DLD1 (cell line): Measurements from ENCODE around the gene CLSTN1.

Source experiments
- in situ Hi-C: cut with HindIII; loops from 2 replicates; pipeline ENCODE4 v1.10.0; 2017; ENCODE audit warnings: low sequenced_read_pairs

CLSTN1 gene

DNA sequence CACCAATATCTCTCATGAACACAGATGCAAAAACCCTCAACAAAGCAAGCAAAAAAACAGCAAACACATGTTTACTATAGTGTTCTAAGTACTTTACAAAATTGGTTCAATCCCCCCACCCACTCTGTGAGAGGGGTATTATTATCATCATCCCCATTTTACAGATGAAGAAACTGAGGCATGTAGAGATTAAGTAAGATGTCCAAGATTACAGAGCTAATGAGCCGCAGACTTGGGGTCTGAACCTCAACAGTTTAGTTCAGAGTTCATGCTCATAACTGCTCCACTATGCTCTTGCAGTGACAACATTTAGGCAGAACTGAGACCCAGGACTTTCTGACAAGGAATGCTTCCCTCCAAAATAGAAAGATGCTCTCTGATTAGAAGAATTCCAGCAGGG, 21.9 kb downstream of the CLSTN1 start:
- in situ Hi-C loops, result no loop called here

DNA sequence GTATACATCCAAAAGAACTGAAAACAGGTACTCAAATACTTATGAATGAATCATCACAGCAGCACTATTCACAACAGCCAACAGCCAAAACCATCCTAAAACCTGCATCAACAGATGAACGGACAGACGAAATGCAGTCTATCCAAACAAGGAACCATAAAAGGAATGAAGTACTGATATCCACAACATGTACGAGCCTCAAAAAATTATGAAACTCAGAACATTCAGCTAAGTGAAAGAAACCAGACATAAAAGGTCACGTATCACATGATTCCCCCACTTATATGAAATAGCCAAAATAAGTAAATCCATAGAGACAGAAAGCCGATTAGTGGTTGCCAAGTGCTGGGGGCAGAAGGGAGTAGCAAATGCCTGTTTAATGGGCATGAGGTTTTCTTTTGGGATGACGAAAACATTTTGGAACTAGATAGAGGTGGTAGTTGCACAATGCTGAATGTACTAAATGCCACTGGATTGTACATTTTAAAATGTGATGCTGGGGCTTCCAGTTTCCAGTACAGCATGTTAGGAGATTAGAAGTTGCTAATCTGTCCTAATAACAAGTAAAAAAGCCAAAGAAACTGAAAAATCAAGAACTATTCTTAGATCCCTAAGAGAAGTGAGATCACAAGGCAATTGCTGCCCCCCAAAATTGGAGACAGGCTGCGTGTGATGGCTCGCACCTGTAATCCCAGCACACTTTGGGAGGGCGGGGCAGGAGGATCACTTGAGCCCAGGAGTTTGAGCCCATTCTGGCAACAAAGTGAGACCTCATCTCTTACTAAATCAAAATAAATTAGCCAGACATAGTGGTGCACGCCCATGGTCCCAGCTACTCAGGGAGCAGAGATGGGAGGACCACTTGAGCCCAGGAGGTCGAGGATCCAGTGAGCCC, 25.3 kb downstream of the CLSTN1 start:
- in situ Hi-C loops, result loop anchor here (25.0 kb wide), 2 partner anchors 89 to 136 kb away; partner anchors contain the start of gene PIK3CD

DNA sequence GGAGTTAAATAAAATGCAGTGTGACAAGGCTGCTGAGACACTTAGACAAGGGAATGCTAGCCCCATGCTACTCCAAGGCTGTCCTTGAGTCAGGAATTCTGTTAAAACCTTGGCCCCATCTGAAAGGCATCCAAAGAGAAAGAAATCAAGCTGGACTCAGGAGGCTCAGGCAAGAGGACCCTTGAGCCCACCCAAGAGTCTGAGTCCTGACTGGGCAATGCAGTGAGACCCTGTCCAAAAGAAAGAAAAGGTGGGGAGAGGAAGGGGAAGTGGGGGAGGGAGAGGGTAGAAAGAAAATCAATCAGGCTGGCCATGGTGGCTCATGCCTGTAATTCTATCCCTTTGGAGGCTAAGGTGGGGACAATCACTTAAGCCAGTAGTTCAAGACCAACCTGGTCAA, 26.7 kb downstream of the CLSTN1 start:
- in situ Hi-C loops, result loop anchor here (25.0 kb wide), 2 partner anchors 90 to 135 kb away; partner anchors contain the start of gene PIK3CD

DNA sequence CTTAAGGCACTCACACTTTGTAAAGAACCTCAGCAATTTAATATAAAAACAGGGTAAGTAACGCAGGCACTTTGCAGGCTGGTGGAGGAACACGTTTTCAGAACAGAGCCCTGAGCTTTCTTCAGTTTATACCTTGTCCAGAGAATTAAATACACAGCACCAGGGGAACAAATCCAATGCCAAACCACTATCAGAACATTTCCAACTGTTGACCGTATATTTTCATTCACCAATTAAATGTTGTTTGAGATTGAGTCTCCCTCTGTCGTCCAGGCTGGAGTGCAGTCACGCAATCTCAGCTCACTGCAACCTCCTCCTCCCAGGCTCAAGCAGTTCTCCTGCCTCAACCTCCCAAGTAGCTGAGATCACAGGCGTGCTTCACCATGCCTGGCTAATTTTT, 29.7 kb downstream of the CLSTN1 start:
- in situ Hi-C loops, result loop anchor here (25.0 kb wide), 2 partner anchors 93 to 132 kb away; partner anchors contain the start of gene PIK3CD

DNA sequence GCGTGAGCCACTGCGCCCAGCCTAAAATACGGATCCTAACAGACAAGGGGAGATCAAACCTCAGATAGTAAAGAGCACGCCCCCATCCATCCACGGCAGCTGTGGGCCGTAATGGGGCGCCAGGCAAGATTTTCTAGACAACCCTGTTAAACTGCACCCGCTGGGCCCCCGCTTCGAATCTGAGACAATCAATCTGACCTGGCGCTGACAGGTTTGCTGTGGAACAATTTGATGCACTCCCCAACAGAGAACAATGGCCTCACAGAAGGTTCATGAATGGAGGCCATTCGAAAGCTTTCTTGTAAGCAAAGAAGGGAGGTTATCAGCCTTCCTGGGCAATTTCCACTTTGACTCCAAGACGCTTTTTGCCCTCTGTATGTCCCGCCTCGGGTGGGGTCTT, 30.5 kb downstream of the CLSTN1 start:
- in situ Hi-C loops, result loop anchor here (25.0 kb wide), 2 partner anchors 94 to 131 kb away; partner anchors contain the start of gene PIK3CD

DNA sequence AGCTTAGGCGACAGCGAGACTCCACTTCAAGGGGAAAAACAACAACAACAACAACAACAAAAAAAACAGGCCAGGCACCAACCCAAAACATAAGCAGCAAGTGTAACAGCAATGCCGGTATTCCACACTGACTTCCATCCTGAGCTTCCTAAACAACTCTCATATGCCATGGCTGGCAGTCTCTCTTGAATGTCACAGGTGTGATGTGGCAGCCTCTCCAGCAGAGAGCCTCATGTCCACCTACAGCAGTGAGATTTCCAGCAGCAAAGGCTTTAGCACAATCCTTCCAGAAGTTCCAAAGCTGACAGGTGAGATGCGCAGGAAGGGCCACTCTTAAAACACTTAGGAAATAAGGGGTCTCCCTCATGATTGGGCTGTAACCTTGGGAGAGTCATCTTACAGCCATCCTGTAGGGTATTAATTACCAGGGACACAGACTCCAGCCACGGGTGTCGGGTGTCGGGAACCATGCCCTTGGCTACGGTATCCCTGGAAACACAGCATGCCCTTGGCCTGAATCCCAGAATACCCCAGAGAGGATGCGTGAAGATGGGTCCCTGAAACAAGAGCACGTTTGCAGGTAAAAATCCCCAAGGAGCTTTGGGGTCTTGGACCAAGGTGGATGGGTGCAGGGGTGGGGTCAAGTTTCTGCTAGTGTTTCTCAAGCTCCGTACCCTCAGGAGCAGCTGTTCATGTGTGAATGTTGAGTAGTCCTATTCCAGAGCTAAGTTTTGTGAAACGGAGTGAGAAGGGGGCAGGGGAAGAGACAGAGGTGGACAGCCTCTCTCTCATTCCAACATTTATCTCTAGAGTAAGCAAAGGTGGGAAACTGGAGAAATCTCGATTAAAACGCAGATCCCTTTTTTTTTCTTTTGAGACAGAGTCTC, 31.4 kb downstream of the CLSTN1 start:
- in situ Hi-C loops, result loop anchor here (25.0 kb wide), 2 partner anchors 95 to 130 kb away; partner anchors contain the start of gene PIK3CD

DNA sequence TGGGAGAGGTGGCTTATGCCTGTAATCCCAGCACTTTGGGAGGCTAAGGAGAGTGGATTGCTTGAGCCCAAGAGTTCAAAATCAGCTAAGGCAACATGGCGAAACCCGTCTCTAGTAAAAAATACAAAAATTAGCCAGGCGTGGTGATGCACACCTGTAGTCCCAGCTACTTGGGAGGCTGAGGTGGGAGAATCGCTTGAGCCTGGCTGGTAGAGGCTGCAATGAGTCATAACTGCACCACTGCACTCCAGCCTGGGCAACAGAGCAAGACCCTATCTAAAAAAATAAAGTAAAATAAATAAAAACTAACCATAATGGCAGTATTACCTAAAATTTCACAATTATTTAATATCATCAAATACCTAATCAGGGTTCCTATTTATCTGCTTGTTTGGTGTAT, 34.1 kb downstream of the CLSTN1 start:
- in situ Hi-C loops, result loop anchor here (25.0 kb wide), 2 partner anchors 98 to 127 kb away; partner anchors contain the start of gene PIK3CD

DNA sequence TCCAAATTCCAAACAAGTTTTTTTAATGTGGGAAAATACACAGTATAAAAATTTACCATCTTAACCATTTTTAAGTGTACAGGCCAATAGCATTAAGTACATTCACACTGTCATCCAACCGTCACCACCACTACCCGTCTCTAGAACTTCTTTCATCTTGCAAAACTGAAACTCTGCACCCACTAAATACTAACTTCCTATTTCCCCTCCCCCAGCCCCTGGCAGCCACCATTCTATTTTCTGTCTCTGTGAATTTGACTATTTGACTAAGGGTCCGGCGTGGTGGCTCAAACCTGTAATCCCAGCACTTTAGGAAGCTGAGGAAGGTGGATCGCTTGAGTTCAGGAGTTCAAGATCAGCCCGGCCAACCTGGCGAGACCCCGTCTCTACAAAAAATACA, 36.1 kb downstream of the CLSTN1 start:
- in situ Hi-C loops, result loop anchor here (25.0 kb wide), 2 partner anchors 100 to 125 kb away; partner anchors contain the start of gene PIK3CD

DNA sequence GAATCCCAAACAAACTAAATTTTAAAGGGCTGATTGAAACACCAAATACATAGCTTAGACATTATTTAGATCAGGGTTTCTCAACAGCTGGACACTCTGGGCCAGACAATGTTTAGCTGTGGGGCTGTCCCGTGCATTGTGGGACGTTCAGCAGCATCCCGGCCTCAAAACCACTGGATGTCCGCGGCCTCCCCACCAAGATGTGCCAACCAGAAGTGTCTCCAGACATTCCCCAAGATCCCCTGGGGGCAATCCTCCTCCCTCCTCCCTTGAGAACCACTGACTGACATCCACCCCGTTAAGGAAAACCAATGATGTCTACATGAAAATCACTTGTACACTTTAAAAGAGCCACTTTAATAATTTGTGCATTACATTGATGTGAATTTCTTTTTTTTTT, 38.4 kb downstream of the CLSTN1 start:
- in situ Hi-C loops, result loop anchor here (25.0 kb wide), 2 partner anchors 102 to 123 kb away; partner anchors contain the start of gene PIK3CD

DNA sequence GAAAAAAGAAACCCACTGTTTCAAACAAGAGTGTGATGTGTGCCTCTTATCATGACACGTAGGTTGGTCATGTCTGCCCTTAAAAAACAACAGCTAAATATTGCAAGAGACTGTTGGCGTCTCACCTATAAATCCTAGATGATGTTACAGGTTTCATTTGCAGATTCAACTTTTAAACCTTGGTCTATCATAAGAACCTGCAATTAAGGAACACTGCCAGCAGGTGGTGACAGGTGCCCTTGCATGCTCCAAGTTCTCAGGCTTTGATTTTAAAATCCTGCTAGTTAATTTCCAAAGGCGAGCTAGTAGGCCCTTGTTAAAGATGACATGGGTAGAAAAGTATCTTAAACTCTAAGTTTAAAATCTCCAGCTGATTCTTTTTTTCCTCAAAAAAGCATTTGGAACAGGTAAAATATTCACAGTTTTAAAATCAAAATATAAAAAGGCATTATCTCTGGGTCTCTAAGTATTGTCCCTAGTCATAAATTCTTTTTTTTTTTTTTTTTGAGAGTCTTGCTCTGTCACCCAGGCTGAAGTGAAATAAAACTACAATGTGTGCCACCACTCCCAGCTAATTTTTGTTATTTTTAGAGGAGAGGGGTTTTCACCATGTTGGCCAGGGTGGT, 39.1 kb downstream of the CLSTN1 start:
- in situ Hi-C loops, result loop anchor here (25.0 kb wide), 2 partner anchors 103 to 122 kb away; partner anchors contain the start of gene PIK3CD

DNA sequence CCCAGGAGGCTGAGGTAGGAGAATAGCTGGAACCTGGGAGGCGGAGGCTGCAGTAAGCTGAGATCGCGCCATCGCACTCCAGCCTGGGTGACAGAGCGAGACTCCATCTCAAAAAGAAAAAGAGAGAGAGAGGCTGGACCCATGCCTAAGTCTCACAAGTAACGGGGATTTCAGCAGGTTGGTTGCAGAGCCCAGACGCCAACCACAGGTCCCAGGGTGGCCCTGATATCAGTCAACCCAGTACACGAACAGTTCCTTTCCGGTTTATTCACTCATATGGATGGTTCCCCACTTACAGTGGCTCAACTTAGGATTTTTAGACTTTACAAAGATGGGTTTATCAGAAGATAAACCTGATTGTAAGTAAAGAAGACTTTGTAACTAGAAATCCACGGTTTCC, 40.9 kb downstream of the CLSTN1 start:
- in situ Hi-C loops, result loop anchor here (25.0 kb wide), 2 partner anchors 104 to 121 kb away; partner anchors contain the start of gene PIK3CD

DNA sequence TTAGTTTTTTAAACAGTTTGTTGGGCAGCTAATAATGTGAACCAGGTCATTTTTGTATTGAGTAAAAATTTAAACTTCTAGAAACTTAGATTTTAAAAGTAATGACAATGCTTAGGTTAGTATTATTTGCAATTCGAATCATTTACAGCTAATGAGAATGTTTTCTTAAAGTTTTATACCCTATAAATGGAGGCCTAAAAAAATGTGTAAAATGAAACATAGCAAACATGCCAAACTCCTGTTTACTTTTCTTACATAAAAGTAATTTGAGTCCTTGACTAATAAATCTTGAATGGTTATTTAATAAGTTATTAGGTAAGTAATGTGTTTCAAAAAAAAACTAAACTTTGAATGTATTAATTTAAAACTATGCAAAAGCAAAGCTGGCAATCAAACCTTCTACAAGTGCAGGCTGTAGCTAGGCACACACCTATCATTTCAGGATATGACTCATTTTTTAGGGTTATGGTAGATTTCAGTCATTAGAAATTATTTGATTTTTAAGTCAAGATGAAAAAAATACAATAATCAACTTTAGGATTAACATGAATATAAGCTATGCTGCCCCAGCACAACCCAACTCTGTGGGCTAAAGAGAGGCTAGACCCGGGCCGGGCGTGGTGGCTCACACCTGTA, 41.5 kb downstream of the CLSTN1 start:
- in situ Hi-C loops, result loop anchor here (25.0 kb wide), 2 partner anchors 105 to 120 kb away; partner anchors contain the start of gene PIK3CD

DNA sequence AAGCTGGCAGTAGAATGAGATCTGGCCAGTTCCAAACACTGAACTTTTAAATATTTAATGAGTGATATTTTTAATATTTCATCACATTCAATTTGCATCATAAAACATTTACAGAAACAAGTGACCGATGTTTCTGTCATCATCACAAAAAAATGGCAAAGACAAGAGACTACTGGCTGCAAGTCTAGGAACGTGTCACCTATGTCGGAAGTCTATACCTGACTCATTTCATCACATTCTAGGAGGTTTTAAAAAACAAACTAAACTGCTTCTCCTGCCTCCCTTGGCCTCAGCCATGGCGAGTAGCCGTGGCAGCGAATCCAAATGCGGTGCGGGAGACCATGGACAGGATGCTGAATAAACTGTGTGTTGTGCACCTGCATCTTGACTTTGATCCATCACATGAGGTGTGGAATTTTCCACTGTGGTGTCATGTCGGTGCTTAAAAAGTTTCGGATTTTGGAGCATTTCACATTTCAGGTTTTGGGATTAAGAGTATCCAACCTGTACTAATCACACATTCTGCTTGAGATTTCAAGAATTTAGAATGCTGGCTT, 43.1 kb downstream of the CLSTN1 start:
- in situ Hi-C loops, result loop anchor here (25.0 kb wide), 2 partner anchors 107 to 118 kb away; partner anchors contain the start of gene PIK3CD

DNA sequence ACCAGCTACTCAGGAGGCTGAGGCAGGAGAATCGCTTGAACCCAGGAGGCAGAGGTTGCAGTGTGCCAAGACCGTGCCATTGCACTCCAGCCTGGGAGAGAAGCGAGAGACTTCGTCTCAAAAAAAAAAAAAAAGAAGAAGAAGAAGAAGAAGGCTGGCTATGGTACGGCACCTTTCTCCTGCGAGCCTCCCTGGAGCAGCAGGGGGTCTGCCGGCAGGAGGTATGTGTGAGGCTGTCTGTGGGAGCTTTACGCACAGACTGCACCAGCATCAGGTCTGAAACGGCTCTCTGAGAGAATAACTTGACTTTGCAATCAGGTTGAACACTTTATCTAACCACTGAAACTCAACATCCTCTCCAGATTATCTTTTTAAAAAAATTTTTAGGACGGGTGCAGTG, 44.9 kb downstream of the CLSTN1 start:
- in situ Hi-C loops, result loop anchor here (25.0 kb wide), 2 partner anchors 108 to 117 kb away; partner anchors contain the start of gene PIK3CD

DNA sequence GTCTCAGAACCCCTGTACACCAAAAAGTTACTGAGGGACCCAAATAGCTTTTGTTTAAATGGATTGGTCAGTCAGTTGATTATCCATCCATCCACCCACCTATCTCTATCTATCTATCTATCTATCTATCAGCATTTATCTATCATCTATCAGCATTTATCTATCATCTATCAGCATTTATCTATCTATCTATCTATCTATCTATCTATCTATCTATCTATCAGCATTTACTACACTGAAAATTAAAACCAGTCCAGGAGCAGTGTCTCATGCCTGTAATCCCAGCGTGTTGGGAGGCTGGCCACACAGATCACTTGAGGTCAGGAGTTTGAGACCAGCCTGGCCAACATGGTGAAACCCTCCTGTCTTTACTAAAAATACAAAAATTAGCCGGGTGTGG, 47.1 kb downstream of the CLSTN1 start:
- in situ Hi-C loops, result loop anchor here (25.0 kb wide), 2 partner anchors 111 to 114 kb away; partner anchors contain the start of gene PIK3CD

DNA sequence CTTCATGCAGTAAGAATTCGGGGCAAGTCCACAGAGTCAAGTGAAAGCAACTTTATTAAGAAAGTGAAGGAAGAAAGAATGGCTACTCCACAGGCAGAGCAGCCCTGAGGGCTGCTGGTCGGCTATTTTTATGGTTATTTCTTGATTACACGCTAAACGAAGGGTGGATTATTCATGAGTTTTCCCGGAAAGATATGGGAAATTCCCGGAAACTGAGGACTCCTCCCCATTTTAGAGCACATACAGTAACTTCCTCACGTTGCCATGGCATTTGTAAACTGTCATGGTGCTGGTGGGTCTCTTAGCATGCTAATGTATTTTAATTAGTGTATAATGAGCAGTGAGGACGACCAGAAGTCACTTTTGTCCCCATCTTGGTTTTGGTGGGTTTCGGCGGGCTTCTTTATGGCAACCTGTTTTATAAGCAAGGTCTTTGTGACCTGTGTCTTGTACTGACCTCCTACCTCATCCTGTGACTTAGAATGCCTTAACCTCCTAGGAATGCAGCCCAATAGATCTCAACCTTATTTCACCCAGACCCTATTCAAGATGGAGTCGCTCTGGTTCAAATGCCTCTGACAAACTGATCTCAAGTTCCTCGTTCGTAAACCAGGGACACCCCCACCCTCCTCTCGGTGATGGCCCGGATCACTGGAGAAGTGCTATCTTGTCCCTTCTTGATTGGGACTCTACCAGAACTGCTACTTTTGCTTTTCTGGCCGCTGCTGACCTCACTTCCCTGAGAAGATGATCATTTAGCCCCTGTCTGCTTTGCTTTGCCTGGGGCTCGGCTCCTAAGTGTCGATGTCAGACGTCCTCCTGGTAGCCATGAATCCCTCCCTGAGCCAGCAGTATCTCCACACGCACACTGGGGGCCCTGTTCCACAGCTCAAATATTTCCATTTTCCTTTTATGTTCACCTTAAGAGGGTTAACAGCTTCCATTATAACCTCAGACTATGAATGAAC, 48.8 kb downstream of the CLSTN1 start:
- in situ Hi-C loops, result loop anchor here (25.0 kb wide), 2 partner anchors 112 to 113 kb away; partner anchors contain the start of gene PIK3CD

DNA sequence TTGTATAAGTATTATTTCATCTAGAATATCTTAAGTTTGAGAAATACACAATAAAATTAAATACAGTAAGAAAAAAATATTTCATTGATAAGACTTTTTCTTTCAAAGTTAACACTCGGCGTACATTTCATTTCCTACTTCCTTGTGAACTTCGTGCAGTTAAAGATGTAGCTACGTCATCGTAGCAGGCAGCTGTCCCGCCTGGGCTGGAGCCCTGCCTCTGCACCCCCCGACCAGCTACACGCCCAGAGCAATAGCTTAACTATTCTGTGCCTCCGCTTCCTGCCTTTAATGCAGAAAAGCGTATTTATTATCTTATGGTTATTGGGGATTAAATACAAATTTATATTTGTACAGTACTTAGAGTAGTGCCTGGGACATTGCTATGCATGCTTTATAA, 53.5 kb downstream of the CLSTN1 start:
- in situ Hi-C loops, result no loop called here

DNA sequence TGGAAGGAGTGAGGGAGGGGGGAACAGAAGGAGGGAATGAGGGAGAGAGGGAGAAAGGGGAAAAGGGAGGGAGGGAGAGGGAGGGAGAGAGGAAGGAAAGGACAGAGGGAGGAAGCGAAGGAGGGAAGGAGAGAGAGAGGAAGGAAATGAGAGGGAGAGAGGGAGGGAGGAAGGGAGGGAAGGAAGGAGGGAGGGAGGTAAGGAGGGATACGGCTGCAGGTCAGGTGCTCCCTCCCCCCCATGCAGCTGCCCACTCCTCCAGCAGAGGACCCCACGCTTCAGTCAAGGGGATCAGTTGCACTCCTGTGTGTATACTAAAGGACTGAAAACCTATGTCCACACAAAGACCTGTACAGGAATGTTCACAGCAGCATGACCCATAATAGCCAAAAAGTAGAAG, 54.8 kb downstream of the CLSTN1 start:
- in situ Hi-C loops, result no loop called here
